Lower leg skin (tissue), 3 donors: ENCODE results near the gene UNC79.

Experiments
- CTCF ChIP-seq, 3 donors: fragments of 450-650 bp; IDR thresholded peaks; one replicate each; pipeline ENCODE4 v1.5.1; 2016; ENCODE audit warnings: antibody characterized with exemption in 3 of 3, mild to moderate bottlenecking in 3 of 3, moderate library complexity in 2 of 3
- POLR2A ChIP-seq, 2 donors: fragments of 450-650 bp; IDR thresholded peaks; one replicate each; pipeline ENCODE4 v1.6.1; 2016 to 2017; ENCODE audit warnings: antibody characterized with exemption in 2 of 2, mild to moderate bottlenecking in 1 of 2, moderate library complexity in 1 of 2

- TF ChIP-seq CTCF (IDR thresholded peaks at IDR 0.05), result no peak
- TF ChIP-seq POLR2A (IDR thresholded peaks at IDR 0.05), result no peak
Observed at GRCh38 chr14:93728651-93729016, 297.9 kb downstream of the UNC79 start.
